GM10266 (cell line): ENCODE measurements around the gene XCL1.
"Not testable (repeated sequence)": the region's sequence is repeated elsewhere in the genome, so short reads cannot be mapped to it uniquely, and the experiment has no call there.

Source experiments
- DNase-seq: peaks from one replicate; pipeline ENCODE4 v3.0.0; 2012; ENCODE audit errors: extremely low spot score
- TF ChIP-seq, protein P1 (sequence below): IDR thresholded peaks from 2 replicates; pipeline ENCODE4 v1.5.1; 2012; ENCODE audit warnings: mild to moderate bottlenecking, low read depth; ENCODE audit not compliant: control insufficient read depth, insufficient read depth; ENCODE audit errors: missing control alignments

Gene XCL1

DNA sequence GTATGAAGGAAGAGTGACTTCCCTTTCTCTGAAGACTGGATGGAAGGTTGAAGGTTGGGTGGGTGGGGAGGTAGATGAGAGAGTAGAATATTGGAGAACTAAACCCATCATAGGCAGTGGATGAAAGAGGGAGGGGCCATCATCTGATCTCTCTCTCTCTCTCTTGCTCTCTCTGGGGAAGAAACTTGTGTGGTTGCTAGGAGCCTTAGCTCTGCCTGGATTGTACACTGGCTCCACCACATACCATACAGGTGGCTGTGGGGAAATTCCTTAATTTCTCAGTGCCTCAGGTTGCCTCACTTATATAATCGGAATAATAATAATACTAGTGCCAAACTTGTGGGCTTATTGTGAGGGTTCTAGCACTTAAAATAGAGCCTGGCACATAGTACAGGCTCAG, 9.5 kb downstream of the XCL1 start:
- TF ChIP-seq, protein P1, sequence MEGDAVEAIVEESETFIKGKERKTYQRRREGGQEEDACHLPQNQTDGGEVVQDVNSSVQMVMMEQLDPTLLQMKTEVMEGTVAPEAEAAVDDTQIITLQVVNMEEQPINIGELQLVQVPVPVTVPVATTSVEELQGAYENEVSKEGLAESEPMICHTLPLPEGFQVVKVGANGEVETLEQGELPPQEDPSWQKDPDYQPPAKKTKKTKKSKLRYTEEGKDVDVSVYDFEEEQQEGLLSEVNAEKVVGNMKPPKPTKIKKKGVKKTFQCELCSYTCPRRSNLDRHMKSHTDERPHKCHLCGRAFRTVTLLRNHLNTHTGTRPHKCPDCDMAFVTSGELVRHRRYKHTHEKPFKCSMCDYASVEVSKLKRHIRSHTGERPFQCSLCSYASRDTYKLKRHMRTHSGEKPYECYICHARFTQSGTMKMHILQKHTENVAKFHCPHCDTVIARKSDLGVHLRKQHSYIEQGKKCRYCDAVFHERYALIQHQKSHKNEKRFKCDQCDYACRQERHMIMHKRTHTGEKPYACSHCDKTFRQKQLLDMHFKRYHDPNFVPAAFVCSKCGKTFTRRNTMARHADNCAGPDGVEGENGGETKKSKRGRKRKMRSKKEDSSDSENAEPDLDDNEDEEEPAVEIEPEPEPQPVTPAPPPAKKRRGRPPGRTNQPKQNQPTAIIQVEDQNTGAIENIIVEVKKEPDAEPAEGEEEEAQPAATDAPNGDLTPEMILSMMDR, result no peak
- no peak for DNase-seq

DNA sequence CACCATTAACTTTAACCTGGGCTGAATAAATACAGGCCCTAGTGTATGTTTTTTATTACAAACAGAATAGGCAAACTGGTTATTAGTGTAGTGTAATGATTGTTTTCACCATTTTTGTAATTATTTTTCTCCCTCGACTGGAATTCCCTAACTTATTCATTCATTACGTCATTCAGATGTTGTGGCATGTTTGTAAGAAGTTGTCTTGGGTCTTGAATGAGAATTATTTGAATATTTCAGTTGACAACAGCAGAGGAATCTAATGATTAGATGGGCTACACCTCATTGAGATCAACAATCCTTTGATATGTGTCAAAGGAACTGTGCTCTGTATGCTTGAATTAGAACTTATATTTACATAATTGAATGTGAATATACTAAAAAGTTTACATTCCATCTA, 12.8 kb downstream of the XCL1 start:
- TF ChIP-seq, protein P1, result no peak
- DNase-seq, result no peak

DNA sequence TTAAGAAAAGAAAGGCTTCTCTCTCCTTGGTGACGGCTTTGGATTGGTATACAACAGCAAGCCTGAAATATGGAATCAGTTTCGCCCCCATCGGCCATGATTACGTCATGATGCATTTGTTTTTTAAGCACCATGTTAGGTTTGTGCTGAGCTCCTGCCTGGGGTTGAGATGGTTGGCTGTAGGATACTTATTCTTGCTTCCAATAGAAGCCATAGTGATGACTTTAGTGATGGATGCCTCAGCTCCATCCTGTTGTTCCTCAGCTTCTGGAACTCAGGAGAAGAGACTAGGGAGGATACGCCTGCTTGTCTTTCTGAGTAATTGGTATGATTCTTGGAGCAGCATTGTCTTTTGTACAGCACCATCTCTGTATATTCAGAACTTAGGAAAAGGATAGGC, 14.7 kb downstream of the XCL1 start:
- no peak for DNase-seq
- TF ChIP-seq, protein P1, result no peak

DNA sequence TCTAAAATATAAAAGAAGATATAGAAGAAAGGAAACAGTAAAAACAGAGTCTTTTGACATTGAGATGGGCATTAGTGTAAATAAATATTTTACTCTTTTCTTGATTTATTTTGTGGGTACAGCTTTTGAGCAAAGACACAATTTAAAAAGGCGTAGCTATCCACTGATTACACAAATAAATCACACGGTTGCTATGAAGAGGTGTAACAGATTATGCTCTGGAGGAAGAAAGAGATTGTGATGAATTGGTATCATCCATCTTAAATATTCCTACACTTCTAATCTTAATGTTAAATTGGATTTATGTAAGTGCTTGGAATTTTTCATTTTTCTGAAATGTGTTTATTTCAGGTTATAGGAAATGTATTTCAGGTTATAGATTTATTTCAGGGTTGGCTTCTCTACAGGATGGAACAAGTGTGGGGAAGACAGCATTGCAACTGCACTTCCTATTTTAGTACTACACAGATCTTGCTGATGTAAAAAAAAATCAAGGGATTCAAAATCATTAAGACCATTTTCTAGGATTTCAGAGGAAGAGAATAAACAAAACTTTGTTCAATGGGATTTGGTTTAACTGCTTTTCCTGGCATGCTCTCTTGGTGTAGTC, 15.3 kb downstream of the XCL1 start:
- TF ChIP-seq, protein P1, result no peak

DNA sequence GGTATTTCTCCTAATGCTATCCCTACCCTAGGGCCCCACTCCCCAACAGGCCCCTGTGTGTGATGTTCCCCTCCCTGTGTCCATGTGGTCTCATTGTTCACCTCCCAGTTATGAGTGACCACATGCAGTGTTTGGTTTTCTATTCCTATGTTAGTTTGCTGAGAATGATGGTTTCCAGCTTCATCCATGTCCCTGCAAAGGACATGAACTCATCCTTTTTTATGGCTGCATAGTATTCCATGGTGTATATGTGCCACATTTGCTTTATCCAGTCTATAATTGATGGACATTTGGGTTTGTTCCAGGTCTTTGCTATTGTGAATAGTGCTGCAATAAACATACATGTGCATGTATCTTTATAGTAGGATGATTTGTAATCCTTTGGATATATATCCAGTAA, 19.0 kb downstream of the XCL1 start:
- not testable (repeated sequence) for DNase-seq

More for the DNA sequence above, 15.3 kb downstream of the XCL1 start:
- no peak for DNase-seq

DNA sequence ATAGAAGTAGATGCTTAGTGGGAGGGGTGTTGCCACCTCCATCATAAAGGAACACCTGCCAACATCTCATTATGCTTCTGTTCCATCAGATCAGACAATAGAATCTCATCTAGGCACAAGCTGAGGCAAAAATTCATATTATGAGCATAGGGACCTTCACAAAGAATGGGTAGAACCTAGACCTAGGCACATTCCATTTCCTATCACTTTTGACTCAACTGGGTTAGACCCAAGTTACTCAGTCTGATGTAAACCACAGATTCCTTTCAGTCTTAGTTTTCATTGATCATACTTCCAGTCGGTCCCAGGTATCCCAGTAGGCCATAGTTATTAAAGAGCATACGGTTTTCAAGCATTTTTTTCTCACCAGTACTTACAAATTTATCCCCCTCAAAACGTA, 21.7 kb downstream of the XCL1 start:
- TF ChIP-seq, protein P1, result no peak
- no peak for DNase-seq

DNA sequence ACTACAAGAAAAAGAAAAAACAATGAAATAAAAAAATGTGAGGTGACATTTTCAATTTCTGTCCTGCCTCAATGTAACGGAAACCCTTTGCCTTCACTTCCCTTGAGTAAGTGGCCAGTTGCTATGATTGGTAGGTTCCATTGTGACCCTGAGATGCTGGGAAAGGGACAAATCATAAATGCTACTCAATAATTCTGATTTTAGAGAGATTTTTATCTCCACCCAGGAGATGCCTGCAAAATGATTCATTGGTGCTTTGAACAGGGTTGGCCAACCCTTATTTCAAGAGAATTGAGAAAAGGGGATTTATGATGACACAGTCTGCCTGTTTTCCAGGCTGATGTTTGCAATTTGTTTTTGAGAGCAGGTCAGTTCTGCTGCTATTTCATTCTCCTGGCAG, 22.5 kb downstream of the XCL1 start:
- TF ChIP-seq, protein P1, result no peak
- no peak for DNase-seq

DNA sequence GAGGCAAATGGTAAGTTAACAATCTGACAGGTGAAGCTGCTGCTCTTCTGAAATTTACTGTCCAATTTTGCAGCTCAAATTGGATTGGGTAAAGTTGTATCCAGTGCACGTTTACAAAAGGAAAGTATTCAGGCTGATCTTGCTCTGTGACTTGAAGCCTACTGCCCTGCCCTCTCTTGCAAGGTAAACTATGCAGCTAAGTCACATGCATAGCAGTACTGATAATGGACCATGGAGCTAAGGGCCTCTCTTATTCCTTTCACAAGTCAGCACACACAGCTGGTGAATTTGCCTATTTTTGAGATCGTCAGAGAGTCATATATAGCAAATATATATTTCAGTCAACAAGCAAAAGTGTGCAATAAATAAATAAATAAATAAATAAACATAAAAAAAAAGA, 23.2 kb downstream of the XCL1 start:
- TF ChIP-seq, protein P1, result no peak
- DNase-seq, result no peak
